RWPE2 (cell line): Measurements from ENCODE around the gene EGFL7.
"Not testable (repeated sequence)": the region's sequence is repeated elsewhere in the genome, so short reads cannot be mapped to it uniquely, and the experiment has no call there.

ENCODE experiments used
- ATAC-seq: fragments of 200-7000 bp; cut with Tn5 transposase; 3 replicates; pipeline ENCODE4 v1.9.1; 2021; ENCODE audit warnings: low read depth
- DNase-seq: peaks from one replicate; pipeline ENCODE4 v3.0.0-alpha.2; 2020; ENCODE audit warnings: low spot score
- H3K27ac ChIP-seq: fragments of 450-650 bp; 2 replicates; pipeline ENCODE4 v1.5.1; 2017; ENCODE audit warnings: mild to moderate bottlenecking; ENCODE audit not compliant: poor library complexity, severe bottlenecking
- H3K27me3 ChIP-seq: fragments of 250-450 bp; sonication (Bioruptor Pico); 2 replicates; pipeline ENCODE4 v1.5.1; 2021; ENCODE audit warnings: mild to moderate bottlenecking, moderate library complexity; ENCODE audit not compliant: insufficient read depth, poor library complexity, severe bottlenecking
- H3K36me3 ChIP-seq: fragments of 250-450 bp; sonication (Bioruptor Pico); 2 replicates; pipeline ENCODE4 v1.5.1; 2020; ENCODE audit warnings: low read depth, mild to moderate bottlenecking, moderate library complexity
- H3K4me1 ChIP-seq: fragments of 250-450 bp; sonication (Bioruptor Pico); 2 replicates; pipeline ENCODE4 v1.5.1; 2021; ENCODE audit warnings: mild to moderate bottlenecking, moderate library complexity; ENCODE audit not compliant: insufficient read depth, poor library complexity, severe bottlenecking
- H3K4me3 ChIP-seq: fragments of 250-450 bp; sonication (Bioruptor Pico); 2 replicates; pipeline ENCODE4 v1.5.1; 2021; ENCODE audit warnings: mild to moderate bottlenecking, moderate library complexity; ENCODE audit not compliant: severe bottlenecking
- H3K9me3 ChIP-seq: fragments of 250-450 bp; sonication (Bioruptor Pico); 2 replicates; pipeline ENCODE4 v1.5.1; 2021; ENCODE audit warnings: mild to moderate bottlenecking, moderate library complexity; ENCODE audit not compliant: severe bottlenecking
- CTCF ChIP-seq: fragments of 450-650 bp; IDR thresholded peaks from one replicate; pipeline ENCODE4 v1.5.1; 2017; ENCODE audit warnings: mild to moderate bottlenecking, moderate library complexity; ENCODE audit not compliant: poor library complexity, severe bottlenecking

Gene EGFL7

GRCh38 chr9:136709454-136710109, 46.9 kb downstream of the EGFL7 start:
- Histone ChIP-seq H3K4me3 (no peak overlapping the region), H3K9me3 (no peaks in the 10 kb centered on the region), H3K27me3 (peaks cover 12% of the 10 kb centered on the region), H3K4me1 (no peaks in the 10 kb centered on the region), H3K27ac (no peak overlapping the region), H3K36me3 (no peaks in the 10 kb centered on the region)
- DNase-seq (no peak), ATAC-seq (no peak)
- no peak for TF ChIP-seq CTCF

- no peak for ATAC-seq
Measured at GRCh38 chr9:136710543-136710942, 47.8 kb downstream of the EGFL7 start.

GRCh38 chr9:136711219-136711648, 48.5 kb downstream of the EGFL7 start:
- not testable (repeated sequence) for H3K9me3 ChIP-seq, H3K4me3 ChIP-seq, ATAC-seq, H3K36me3 ChIP-seq, DNase-seq, H3K4me1 ChIP-seq, H3K27ac ChIP-seq
- peaks cover 12% of the 10 kb centered on the region for H3K27me3 ChIP-seq

More at GRCh38 chr9:136710543-136710942, 47.8 kb downstream of the EGFL7 start:
- Histone ChIP-seq H3K4me1 (no peaks in the 10 kb centered on the region), H3K9me3 (no peaks in the 10 kb centered on the region), H3K27me3 (peaks cover 12% of the 10 kb centered on the region), H3K36me3 (no peaks in the 10 kb centered on the region), H3K4me3 (no peak overlapping the region), H3K27ac (no peak overlapping the region)
- TF ChIP-seq CTCF = no peak
- no peak for DNase-seq

- peaks cover 12% of the 10 kb centered on the region for H3K27me3 ChIP-seq
- no peak for DNase-seq
- H3K27ac ChIP-seq = no peak within 1 kb of the TSS
- no peaks in the 10 kb centered on the region for H3K9me3 ChIP-seq
- no peaks in the 10 kb centered on the region for H3K4me1 ChIP-seq
- H3K4me3 ChIP-seq = peak within 1 kb of the TSS; percentile 38
- no peak for TF ChIP-seq CTCF
- peak; percentile 12; the same call in 1 of the 3 replicates for ATAC-seq
- no peaks in the 10 kb centered on the region for H3K36me3 ChIP-seq
Measured at GRCh38 chr9:136711751-136712689, 49.3 kb downstream of the EGFL7 start, which contains the start of gene DIPK1B. TSS of gene DIPK1B (plus strand) at chr9:136712572. CDS start at chr9:136712666, 94 bp downstream.

GRCh38 chr9:136712690-136713544, 50.2 kb downstream of the EGFL7 start:
- TF ChIP-seq CTCF = no peak
- no peaks in the 10 kb centered on the region for H3K36me3 ChIP-seq
- ATAC-seq = no peak; the same call in 2 of the 3 replicates
- H3K9me3 ChIP-seq = no peaks in the 10 kb centered on the region
- H3K27me3 ChIP-seq = peaks cover 12% of the 10 kb centered on the region
- H3K4me3 ChIP-seq = peak overlapping the region; percentile 38
- DNase-seq = no peak
- no peaks in the 10 kb centered on the region for H3K4me1 ChIP-seq
- no peak overlapping the region for H3K27ac ChIP-seq
